ENCODE data around the gene UBE2O.

The UBE2O gene

GRCh38 chr17:76381633-76382350 is 71.2 kb downstream of the UBE2O start:
- Histone ChIP-seq H3K9ac (ENCODE audit: low read depth, low read length) (peak overlapping the region; percentile 97), H3K36me3 (ENCODE audit: insufficient read depth, low read length) (peaks cover 10% of the 10 kb centered on the region), H3K4me1 (ENCODE audit: control insufficient read depth, insufficient read depth, low read length) (peaks cover 33% of the 10 kb centered on the region), H3K4me2 (ENCODE audit: low read length) (peak overlapping the region; percentile 99), H3K9me3 (replicated peaks; ENCODE audit: low read length) (no peaks in the 10 kb centered on the region), H3K4me3 (ENCODE audit: low read length) (no peak overlapping the region), H3K27me3 (ENCODE audit: control insufficient read depth, insufficient read depth, low read length) (no peaks in the 10 kb centered on the region)

- Histone ChIP-seq H3K27me3 (ENCODE audit: control insufficient read depth, insufficient read depth, low read length) (no peaks in the 10 kb centered on the region), H3K4me2 (ENCODE audit: low read length) (no peak overlapping the region), H3K4me3 (ENCODE audit: low read length) (no peak overlapping the region), H3K36me3 (ENCODE audit: insufficient read depth, low read length) (no peaks in the 10 kb centered on the region), H3K9ac (ENCODE audit: low read depth, low read length) (no peak overlapping the region), H3K4me1 (ENCODE audit: control insufficient read depth, insufficient read depth, low read length) (peaks cover 29% of the 10 kb centered on the region), H3K9me3 (replicated peaks; ENCODE audit: low read length) (no peaks in the 10 kb centered on the region)
These were observed 73.1 kb downstream of the UBE2O start for GRCh38 chr17:76379646-76380376.

- Histone ChIP-seq H3K36me3 (ENCODE audit: insufficient read depth, low read length) (no peaks in the 10 kb centered on the region), H3K4me1 (ENCODE audit: control insufficient read depth, insufficient read depth, low read length) (peaks cover 29% of the 10 kb centered on the region), H3K27me3 (ENCODE audit: control insufficient read depth, insufficient read depth, low read length) (no peaks in the 10 kb centered on the region)
These were observed 73.7 kb downstream of the UBE2O start for GRCh38 chr17:76379275-76379641.

GRCh38 chr17:76378548-76379274 is 74.2 kb downstream of the UBE2O start:
- Histone ChIP-seq H3K4me1 (ENCODE audit: control insufficient read depth, insufficient read depth, low read length) (peaks cover 25% of the 10 kb centered on the region), H3K9me3 (replicated peaks; ENCODE audit: low read length) (no peaks in the 10 kb centered on the region), H3K27me3 (ENCODE audit: control insufficient read depth, insufficient read depth, low read length) (no peaks in the 10 kb centered on the region), H3K4me3 (ENCODE audit: low read length) (no peak overlapping the region), H3K36me3 (ENCODE audit: insufficient read depth, low read length) (no peaks in the 10 kb centered on the region), H3K4me2 (ENCODE audit: low read length) (no peak overlapping the region), H3K9ac (ENCODE audit: low read depth, low read length) (no peak overlapping the region)

More at GRCh38 chr17:76379275-76379641, 73.7 kb downstream of the UBE2O start:
- no peak overlapping the region for H3K4me2 ChIP-seq (ENCODE audit: low read length)
- no peaks in the 10 kb centered on the region for H3K9me3 ChIP-seq (replicated peaks; ENCODE audit: low read length)
- no peak overlapping the region for H3K4me3 ChIP-seq (ENCODE audit: low read length)
- H3K9ac ChIP-seq (ENCODE audit: low read depth, low read length): no peak overlapping the region

GRCh38 chr17:76376318-76377133 is 76.4 kb downstream of the UBE2O start:
- Histone ChIP-seq H3K27me3 (ENCODE audit: control insufficient read depth, insufficient read depth, low read length) (no peaks in the 10 kb centered on the region), H3K9ac (ENCODE audit: low read depth, low read length) (no peak overlapping the region), H3K4me2 (ENCODE audit: low read length) (no peak overlapping the region), H3K36me3 (ENCODE audit: insufficient read depth, low read length) (no peaks in the 10 kb centered on the region), H3K9me3 (replicated peaks; ENCODE audit: low read length) (no peaks in the 10 kb centered on the region), H3K4me1 (ENCODE audit: control insufficient read depth, insufficient read depth, low read length) (peaks cover 22% of the 10 kb centered on the region), H3K4me3 (ENCODE audit: low read length) (no peak overlapping the region)

- H3K9me3 ChIP-seq (replicated peaks; ENCODE audit: low read length): no peaks in the 10 kb centered on the region
- no peaks in the 10 kb centered on the region for H3K36me3 ChIP-seq (ENCODE audit: insufficient read depth, low read length)
- H3K27me3 ChIP-seq (ENCODE audit: control insufficient read depth, insufficient read depth, low read length): no peaks in the 10 kb centered on the region
- peaks cover 48% of the 10 kb centered on the region for H3K4me1 ChIP-seq (ENCODE audit: control insufficient read depth, insufficient read depth, low read length)
- peak overlapping the region; percentile 29 for H3K4me3 ChIP-seq (ENCODE audit: low read length)
- peak overlapping the region; percentile 82 for H3K9ac ChIP-seq (ENCODE audit: low read depth, low read length)
- H3K4me2 ChIP-seq (ENCODE audit: low read length): peak overlapping the region; percentile 66
These were observed 81.0 kb downstream of the UBE2O start for GRCh38 chr17:76371656-76372628.

- Histone ChIP-seq H3K9ac (ENCODE audit: low read depth, low read length) (peak overlapping the region; percentile 82), H3K27me3 (ENCODE audit: control insufficient read depth, insufficient read depth, low read length) (no peaks in the 10 kb centered on the region), H3K9me3 (replicated peaks; ENCODE audit: low read length) (no peaks in the 10 kb centered on the region), H3K4me3 (ENCODE audit: low read length) (peak overlapping the region; percentile 9), H3K36me3 (ENCODE audit: insufficient read depth, low read length) (no peaks in the 10 kb centered on the region), H3K4me1 (ENCODE audit: control insufficient read depth, insufficient read depth, low read length) (peaks cover 41% of the 10 kb centered on the region), H3K4me2 (ENCODE audit: low read length) (peak overlapping the region; percentile 35)
These were observed 82.5 kb downstream of the UBE2O start for GRCh38 chr17:76370261-76370993.

- H3K9me3 ChIP-seq (replicated peaks; ENCODE audit: low read length): no peaks in the 10 kb centered on the region
- no peaks in the 10 kb centered on the region for H3K36me3 ChIP-seq (ENCODE audit: insufficient read depth, low read length)
- peak overlapping the region; percentile 75 for H3K9ac ChIP-seq (ENCODE audit: low read depth, low read length)
- H3K27me3 ChIP-seq (ENCODE audit: control insufficient read depth, insufficient read depth, low read length): no peaks in the 10 kb centered on the region
- H3K4me1 ChIP-seq (ENCODE audit: control insufficient read depth, insufficient read depth, low read length): peaks cover 41% of the 10 kb centered on the region
- peak overlapping the region; percentile 35 for H3K4me2 ChIP-seq (ENCODE audit: low read length)
- no peak overlapping the region for H3K4me3 ChIP-seq (ENCODE audit: low read length)
These were observed 83.1 kb downstream of the UBE2O start for GRCh38 chr17:76369804-76370203.

GRCh38 chr17:76369379-76369778 is 83.6 kb downstream of the UBE2O start:
- Histone ChIP-seq H3K4me3 (ENCODE audit: low read length) (no peak overlapping the region), H3K4me2 (ENCODE audit: low read length) (no peak overlapping the region), H3K27me3 (ENCODE audit: control insufficient read depth, insufficient read depth, low read length) (no peaks in the 10 kb centered on the region), H3K9ac (ENCODE audit: low read depth, low read length) (peak overlapping the region; percentile 75), H3K4me1 (ENCODE audit: control insufficient read depth, insufficient read depth, low read length) (peaks cover 41% of the 10 kb centered on the region), H3K36me3 (ENCODE audit: insufficient read depth, low read length) (no peaks in the 10 kb centered on the region), H3K9me3 (replicated peaks; ENCODE audit: low read length) (no peaks in the 10 kb centered on the region)

- H3K4me2 ChIP-seq (ENCODE audit: low read length): no peak overlapping the region
- H3K9me3 ChIP-seq (replicated peaks; ENCODE audit: low read length): no peaks in the 10 kb centered on the region
- H3K36me3 ChIP-seq (ENCODE audit: insufficient read depth, low read length): no peaks in the 10 kb centered on the region
- H3K4me3 ChIP-seq (ENCODE audit: low read length): no peak overlapping the region
- peak overlapping the region; percentile 53 for H3K9ac ChIP-seq (ENCODE audit: low read depth, low read length)
- H3K4me1 ChIP-seq (ENCODE audit: control insufficient read depth, insufficient read depth, low read length): peaks cover 41% of the 10 kb centered on the region
- H3K27me3 ChIP-seq (ENCODE audit: control insufficient read depth, insufficient read depth, low read length): no peaks in the 10 kb centered on the region
These were observed 84.4 kb downstream of the UBE2O start for GRCh38 chr17:76368545-76368944.
